GM19455 (cell line): Measurements from ENCODE around the gene RBM33.

Experiments
- ATAC-seq: cut with Tn5 transposase; IDR thresholded peaks from one replicate; pipeline ENCODE4 v1.9.1; 2021; ENCODE audit not compliant: unreplicated experiment

RBM33 gene

GRCh38 chr7:155806096-155806871 is 161.8 kb downstream of the RBM33 start:
- ATAC-seq: no peak

GRCh38 chr7:155807065-155807671 is 162.7 kb downstream of the RBM33 start:
- no peak for ATAC-seq

- no peak for ATAC-seq
Observed at GRCh38 chr7:155807789-155808548, 163.5 kb downstream of the RBM33 start.

GRCh38 chr7:155808549-155809331 is 164.3 kb downstream of the RBM33 start:
- ATAC-seq: no peak

GRCh38 chr7:155809332-155809946 is 165.0 kb downstream of the RBM33 start:
- ATAC-seq: no peak

GRCh38 chr7:155809947-155810769 is 165.7 kb downstream of the RBM33 start:
- ATAC-seq: no peak

GRCh38 chr7:155810770-155811559 is 166.5 kb downstream of the RBM33 start:
- no peak for ATAC-seq

GRCh38 chr7:155811560-155811894 is 167.1 kb downstream of the RBM33 start:
- no peak for ATAC-seq

- ATAC-seq: no peak
Observed at GRCh38 chr7:155811895-155812761, 167.7 kb downstream of the RBM33 start, which contains the start of gene SHH. Gene SHH, minus strand, starts transcription at chr7:155812463. Its CDS starts 341 bp downstream, at chr7:155812122.

GRCh38 chr7:155813125-155813524 is 168.7 kb downstream of the RBM33 start:
- no peak for ATAC-seq

- no peak for ATAC-seq
Observed at GRCh38 chr7:155813546-155814315, 169.3 kb downstream of the RBM33 start.

GRCh38 chr7:155814316-155815276 is 170.1 kb downstream of the RBM33 start:
- no peak for ATAC-seq

GRCh38 chr7:155815332-155816191 is 171.1 kb downstream of the RBM33 start:
- ATAC-seq: peak; percentile 86

- ATAC-seq: no peak
Observed at GRCh38 chr7:155816192-155816508, 171.7 kb downstream of the RBM33 start.

- no peak for ATAC-seq
Observed at GRCh38 chr7:155816996-155817395, 172.5 kb downstream of the RBM33 start.
